Measurements from ENCODE around the gene DSCAM. TPM values are rescaled to one million over a fixed set of nuclear protein-coding genes. Genes with fewer than 3 reads are reported as not detected.

Gene DSCAM
- total RNA-seq, 3 donors from 2014 or later (not counting 1 experiment from before 2014, with no cell fraction given): not detected

DNA sequence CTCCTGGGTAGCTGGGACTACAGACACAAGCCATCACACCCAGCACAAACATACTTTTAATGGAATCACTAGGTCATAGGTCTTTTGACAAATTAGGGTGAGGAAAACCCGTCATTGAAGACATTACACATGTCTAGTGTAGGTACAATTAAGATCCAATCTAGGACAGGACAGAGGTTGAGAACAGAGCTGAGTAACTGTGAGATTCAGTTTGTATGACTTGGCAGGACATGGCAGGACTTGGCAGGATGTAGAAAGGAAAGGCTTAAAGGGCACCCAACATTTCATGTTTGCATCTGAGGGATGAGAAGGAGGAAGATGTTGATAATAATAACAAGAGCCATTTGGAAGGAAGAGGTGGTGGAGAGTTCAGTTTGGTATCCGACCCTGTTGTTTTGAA, 496.0 kb downstream of the DSCAM start:
- ATAC-seq: no peak
- Mint-ChIP-seq H3K36me3 (no peaks in the 10 kb centered on the region), H3K27me3 (ENCODE audit: low read depth in 2 of 2) (no peaks in the 10 kb centered on the region), H3K4me1 (no peaks in the 10 kb centered on the region), H3K27ac (no peak overlapping the region), H3K4me3 (no peak overlapping the region), H3K9me3 (peaks cover 12 to 18% of the 10 kb centered on the region in 2 donors)
- H3K4me3 ChIP-seq (ENCODE audit: low read length): no peak overlapping the region
- intact Hi-C loops (cut with micrococcal nuclease): no loop called here
- TF ChIP-seq, protein P1, sequence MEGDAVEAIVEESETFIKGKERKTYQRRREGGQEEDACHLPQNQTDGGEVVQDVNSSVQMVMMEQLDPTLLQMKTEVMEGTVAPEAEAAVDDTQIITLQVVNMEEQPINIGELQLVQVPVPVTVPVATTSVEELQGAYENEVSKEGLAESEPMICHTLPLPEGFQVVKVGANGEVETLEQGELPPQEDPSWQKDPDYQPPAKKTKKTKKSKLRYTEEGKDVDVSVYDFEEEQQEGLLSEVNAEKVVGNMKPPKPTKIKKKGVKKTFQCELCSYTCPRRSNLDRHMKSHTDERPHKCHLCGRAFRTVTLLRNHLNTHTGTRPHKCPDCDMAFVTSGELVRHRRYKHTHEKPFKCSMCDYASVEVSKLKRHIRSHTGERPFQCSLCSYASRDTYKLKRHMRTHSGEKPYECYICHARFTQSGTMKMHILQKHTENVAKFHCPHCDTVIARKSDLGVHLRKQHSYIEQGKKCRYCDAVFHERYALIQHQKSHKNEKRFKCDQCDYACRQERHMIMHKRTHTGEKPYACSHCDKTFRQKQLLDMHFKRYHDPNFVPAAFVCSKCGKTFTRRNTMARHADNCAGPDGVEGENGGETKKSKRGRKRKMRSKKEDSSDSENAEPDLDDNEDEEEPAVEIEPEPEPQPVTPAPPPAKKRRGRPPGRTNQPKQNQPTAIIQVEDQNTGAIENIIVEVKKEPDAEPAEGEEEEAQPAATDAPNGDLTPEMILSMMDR (IDR thresholded peaks at IDR 0.05): no peak
- H3K9me3 ChIP-seq (ENCODE audit: control insufficient read depth, insufficient read depth, low read length): no peaks in the 10 kb centered on the region
- H3K27ac ChIP-seq (ENCODE audit: low read length): no peak overlapping the region
- H3K36me3 ChIP-seq (ENCODE audit: control insufficient read depth, insufficient read depth, low read length): no peaks in the 10 kb centered on the region
- no peaks in the 10 kb centered on the region for H3K27me3 ChIP-seq (ENCODE audit: control insufficient read depth, insufficient read depth, low read length)
- 75% methylated on average over 2 of the region's 2 CpGs for WGBS (ENCODE audit: insufficient coverage)
- no peak for DNase-seq
- no peaks in the 10 kb centered on the region for H3K4me1 ChIP-seq (ENCODE audit: control insufficient read depth, insufficient read depth, low read length)

DNA sequence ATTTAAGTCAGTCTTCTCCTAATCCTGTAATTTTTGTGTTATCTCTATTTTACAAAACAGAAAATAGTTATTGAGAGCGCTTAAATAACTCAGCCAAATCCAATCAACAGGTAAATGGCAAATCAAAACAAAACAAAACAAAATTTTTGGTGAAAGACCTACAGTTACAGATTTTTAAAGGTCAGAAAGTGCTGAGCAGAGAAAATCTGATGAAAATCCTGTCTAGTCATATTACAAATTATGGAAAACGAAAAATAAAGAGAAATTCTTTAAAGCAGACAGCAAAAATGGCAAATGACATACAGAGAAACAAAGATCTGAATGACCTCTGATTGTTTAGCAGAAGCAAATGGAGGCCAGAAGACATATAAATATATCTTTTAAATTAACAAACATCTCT, 497.4 kb downstream of the DSCAM start:
- Histone ChIP-seq H3K36me3 (ENCODE audit: control insufficient read depth, insufficient read depth, low read length) (no peaks in the 10 kb centered on the region), H3K9me3 (ENCODE audit: control insufficient read depth, insufficient read depth, low read length) (no peaks in the 10 kb centered on the region), H3K27me3 (ENCODE audit: control insufficient read depth, insufficient read depth, low read length) (no peaks in the 10 kb centered on the region), H3K4me1 (ENCODE audit: control insufficient read depth, insufficient read depth, low read length) (no peaks in the 10 kb centered on the region), H3K27ac (ENCODE audit: low read length) (no peak overlapping the region), H3K4me3 (ENCODE audit: low read length) (no peak overlapping the region)
- no peak for DNase-seq
- TF ChIP-seq, protein P1 (IDR thresholded peaks at IDR 0.05): no peak
- Mint-ChIP-seq H3K9me3 (peaks cover 15% of the 10 kb centered on the region in 2 donors), H3K4me3 (no peak overlapping the region), H3K27me3 (ENCODE audit: low read depth in 2 of 2) (no peaks in the 10 kb centered on the region), H3K36me3 (no peaks in the 10 kb centered on the region), H3K27ac (no peak overlapping the region), H3K4me1 (no peaks in the 10 kb centered on the region)
- intact Hi-C loops (cut with micrococcal nuclease): no loop called here
- ATAC-seq: no peak
- no CpG with 5 or more reads among the region's 2 CpGs for WGBS (ENCODE audit: insufficient coverage)

DNA sequence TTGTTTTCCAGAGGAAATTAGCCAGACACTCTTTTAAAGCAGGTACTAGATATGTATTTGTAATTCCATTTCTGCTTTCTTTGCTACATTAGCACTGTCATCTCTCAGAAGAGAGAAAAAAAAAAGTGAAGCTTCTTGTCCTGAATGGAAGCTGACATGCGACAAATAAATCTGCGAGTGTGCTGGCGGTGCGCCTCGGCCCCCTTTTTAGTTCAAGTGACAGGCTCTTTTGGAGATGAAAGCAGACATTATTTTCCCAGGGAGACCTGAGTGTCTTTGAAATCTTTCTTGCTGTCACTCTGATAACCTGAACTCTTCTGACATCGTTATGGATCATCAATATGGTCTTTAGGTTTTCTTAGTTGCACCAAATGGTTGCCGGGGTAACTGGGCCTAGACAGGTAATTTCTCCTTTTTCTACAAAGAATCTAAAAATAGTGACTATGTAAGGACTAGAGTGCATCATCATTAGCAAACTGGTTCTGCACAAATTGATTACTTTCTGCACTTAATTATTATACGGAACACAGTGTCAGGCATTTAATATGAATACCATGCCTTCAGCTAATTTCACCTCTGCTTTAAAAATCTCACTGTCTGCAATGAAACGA, 501.1 kb downstream of the DSCAM start:
- H3K27ac ChIP-seq (ENCODE audit: low read length): no peak overlapping the region
- Mint-ChIP-seq H3K36me3 (no peaks in the 10 kb centered on the region), H3K27me3 (ENCODE audit: low read depth in 2 of 2) (no peaks in the 10 kb centered on the region), H3K27ac (no peak overlapping the region), H3K4me3 (no peak overlapping the region), H3K4me1 (no peaks in the 10 kb centered on the region), H3K9me3 (peaks cover 6 to 8% of the 10 kb centered on the region in 2 donors)
- intact Hi-C loops (cut with micrococcal nuclease): no loop called here
- DNase-seq (no peak), ATAC-seq (no peak)
- no peaks in the 10 kb centered on the region for H3K27me3 ChIP-seq (ENCODE audit: control insufficient read depth, insufficient read depth, low read length)
- no peak overlapping the region for H3K4me3 ChIP-seq (ENCODE audit: low read length)
- no peaks in the 10 kb centered on the region for H3K4me1 ChIP-seq (ENCODE audit: control insufficient read depth, insufficient read depth, low read length)
- H3K36me3 ChIP-seq (ENCODE audit: control insufficient read depth, insufficient read depth, low read length): no peaks in the 10 kb centered on the region
- no peaks in the 10 kb centered on the region for H3K9me3 ChIP-seq (ENCODE audit: control insufficient read depth, insufficient read depth, low read length)
- WGBS (ENCODE audit: insufficient coverage): 94% methylated on average over 8 of the region's 9 CpGs
- TF ChIP-seq, protein P1 (IDR thresholded peaks at IDR 0.05): no peak

DNA sequence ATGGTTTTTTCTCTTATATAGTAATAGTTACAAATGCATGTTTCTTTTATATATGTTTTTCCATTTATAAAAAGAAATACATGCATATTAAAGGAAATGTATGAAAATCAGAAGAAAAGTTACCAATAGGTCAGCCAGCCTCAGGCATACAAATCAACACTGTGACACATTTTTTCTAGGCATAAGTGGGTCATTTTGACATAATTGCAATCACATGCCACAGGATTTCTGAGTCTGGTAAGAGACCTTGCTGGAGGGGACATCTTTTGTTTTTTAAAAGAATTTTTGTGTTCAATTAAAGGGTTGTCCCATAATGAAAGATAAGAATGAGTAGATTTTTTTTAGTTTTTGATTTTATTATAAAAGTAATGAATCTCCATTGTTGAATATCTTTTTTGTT, 506.6 kb downstream of the DSCAM start:
- Mint-ChIP-seq H3K9me3 (peaks cover 2 to 8% of the 10 kb centered on the region in 2 donors), H3K4me1 (no peaks in the 10 kb centered on the region), H3K36me3 (no peaks in the 10 kb centered on the region), H3K27ac (no peak overlapping the region), H3K4me3 (no peak overlapping the region), H3K27me3 (ENCODE audit: low read depth in 2 of 2) (no peaks in the 10 kb centered on the region)
- intact Hi-C loops (cut with micrococcal nuclease): no loop called here
- TF ChIP-seq, protein P1 (IDR thresholded peaks at IDR 0.05): no peak
- no peaks in the 10 kb centered on the region for H3K36me3 ChIP-seq (ENCODE audit: control insufficient read depth, insufficient read depth, low read length)
- no peak for DNase-seq
- no peaks in the 10 kb centered on the region for H3K4me1 ChIP-seq (ENCODE audit: control insufficient read depth, insufficient read depth, low read length)
- H3K27me3 ChIP-seq (ENCODE audit: control insufficient read depth, insufficient read depth, low read length): no peaks in the 10 kb centered on the region
- H3K4me3 ChIP-seq (ENCODE audit: low read length): no peak overlapping the region
- ATAC-seq: no peak
- no peak overlapping the region for H3K27ac ChIP-seq (ENCODE audit: low read length)
- H3K9me3 ChIP-seq (ENCODE audit: control insufficient read depth, insufficient read depth, low read length): no peaks in the 10 kb centered on the region

Data from natural killer cell (primary cell).